Measurements from ENCODE around the gene THOC1.

THOC1 gene

DNA sequence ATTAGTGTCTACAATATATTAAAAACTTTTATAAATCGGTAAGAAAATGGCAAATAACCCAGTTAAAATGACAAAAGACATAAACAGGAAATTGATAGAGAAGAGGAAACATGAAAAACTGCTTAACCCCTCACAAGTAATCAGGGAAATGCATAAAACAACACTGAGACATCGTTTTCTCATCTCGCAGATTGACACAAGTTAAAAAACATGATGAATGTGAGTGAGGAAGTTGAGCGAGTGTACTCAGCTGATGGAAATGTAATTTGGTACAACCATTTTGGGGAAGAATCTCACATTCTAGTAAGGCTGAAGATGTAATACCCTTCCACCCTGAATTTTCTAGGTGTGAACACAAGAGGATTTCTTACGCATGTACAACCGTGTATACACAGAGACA, 18.0 kb upstream of the THOC1 start:
- Histone ChIP-seq H3K14ac (ENCODE audit: low read length) (no peak overlapping the region), H3K4ac (ENCODE audit: low read depth, low read length) (no peak overlapping the region), H3K36me3 (ENCODE audit: control insufficient read depth in 1 of 2, insufficient read depth in 2 of 2, low read length in 2 of 2) (no peaks in the 10 kb centered on the region), H3K27me3 (ENCODE audit: insufficient read depth, low read length) (no peaks in the 10 kb centered on the region), H4K91ac (ENCODE audit: low read depth, low read length) (no peak overlapping the region), H2AK5ac (ENCODE audit: low read length) (no peak overlapping the region), H2BK5ac (ENCODE audit: low read depth, low read length, poor library complexity) (no peak overlapping the region), H3K18ac (ENCODE audit: low read length) (no peak overlapping the region), H3K4me3 (ENCODE audit: low read depth, low read length) (no peak overlapping the region), H3K79me2 (ENCODE audit: control insufficient read depth, insufficient read depth, low read length, poor library complexity) (no peaks in the 10 kb centered on the region), H3K27ac (ENCODE audit: low read depth, low read length) (no peak overlapping the region), H2AFZ (ENCODE audit: insufficient read depth, low read length, poor library complexity) (no peak overlapping the region), H3K79me1 (ENCODE audit: low read length) (no peaks in the 10 kb centered on the region), H3K9ac (ENCODE audit: low read length) (no peak overlapping the region), H4K8ac (ENCODE audit: low read depth, low read length) (no peak overlapping the region), H2BK120ac (ENCODE audit: insufficient read depth, low read length, poor library complexity) (no peak overlapping the region), H3K4me2 (ENCODE audit: low read length) (no peak overlapping the region), H3K23ac (ENCODE audit: low read length) (no peak overlapping the region), H3K4me1 (ENCODE audit: control insufficient read depth in 1 of 2, insufficient read depth in 2 of 2, low read length in 2 of 2) (no peaks in the 10 kb centered on the region), H4K12ac (ENCODE audit: low read depth, low read length) (no peak overlapping the region), H2BK12ac (ENCODE audit: low read length) (no peak overlapping the region), H3K9me3 (ENCODE audit: insufficient read depth, low read depth, low read length) (no peaks in the 10 kb centered on the region)
- DNase-seq: no peak
- no CpG with 5 or more reads among the region's 6 CpGs for WGBS (ENCODE audit: extremely low coverage, insufficient coverage, insufficient read length)

GRCh38 chr18:275486-275885, 7.6 kb upstream of the THOC1 start:
- no peak overlapping the region for H4K8ac ChIP-seq (ENCODE audit: low read depth, low read length)
- no peaks in the 10 kb centered on the region for H3K79me1 ChIP-seq (ENCODE audit: low read length)
- no peaks in the 10 kb centered on the region for H3K4me1 ChIP-seq (ENCODE audit: control insufficient read depth in 1 of 2, insufficient read depth in 2 of 2, low read length in 2 of 2)
- H2BK120ac ChIP-seq (ENCODE audit: insufficient read depth, low read length, poor library complexity): no peak overlapping the region
- H3K9ac ChIP-seq (ENCODE audit: low read length): no peak overlapping the region
- H3K4ac ChIP-seq (ENCODE audit: low read depth, low read length): no peak overlapping the region
- H3K18ac ChIP-seq (ENCODE audit: low read length): no peak overlapping the region
- no peak overlapping the region for H2BK5ac ChIP-seq (ENCODE audit: low read depth, low read length, poor library complexity)
- no peak overlapping the region for H3K4me2 ChIP-seq (ENCODE audit: low read length)
- H3K9me3 ChIP-seq (ENCODE audit: insufficient read depth, low read depth, low read length): no peaks in the 10 kb centered on the region
- no peaks in the 10 kb centered on the region for H3K36me3 ChIP-seq (ENCODE audit: control insufficient read depth in 1 of 2, insufficient read depth in 2 of 2, low read length in 2 of 2)
- DNase-seq: peak in 1 of 2 donors; percentile 5
- no peak overlapping the region for H2AFZ ChIP-seq (ENCODE audit: insufficient read depth, low read length, poor library complexity)
- H2BK12ac ChIP-seq (ENCODE audit: low read length): no peak overlapping the region
- no peak overlapping the region for H4K12ac ChIP-seq (ENCODE audit: low read depth, low read length)
- no peak overlapping the region for H4K91ac ChIP-seq (ENCODE audit: low read depth, low read length)
- H3K79me2 ChIP-seq (ENCODE audit: control insufficient read depth, insufficient read depth, low read length, poor library complexity): no peaks in the 10 kb centered on the region
- no peak overlapping the region for H3K14ac ChIP-seq (ENCODE audit: low read length)
- no peaks in the 10 kb centered on the region for H3K27me3 ChIP-seq (ENCODE audit: insufficient read depth, low read length)
- no peak overlapping the region for H2AK5ac ChIP-seq (ENCODE audit: low read length)
- no CpG with 5 or more reads among the region's 2 CpGs for WGBS (ENCODE audit: extremely low coverage, insufficient coverage, insufficient read length)
- H3K27ac ChIP-seq (ENCODE audit: low read depth, low read length): no peak overlapping the region
- H3K23ac ChIP-seq (ENCODE audit: low read length): no peak overlapping the region
- no peak overlapping the region for H3K4me3 ChIP-seq (ENCODE audit: low read depth, low read length)

DNA sequence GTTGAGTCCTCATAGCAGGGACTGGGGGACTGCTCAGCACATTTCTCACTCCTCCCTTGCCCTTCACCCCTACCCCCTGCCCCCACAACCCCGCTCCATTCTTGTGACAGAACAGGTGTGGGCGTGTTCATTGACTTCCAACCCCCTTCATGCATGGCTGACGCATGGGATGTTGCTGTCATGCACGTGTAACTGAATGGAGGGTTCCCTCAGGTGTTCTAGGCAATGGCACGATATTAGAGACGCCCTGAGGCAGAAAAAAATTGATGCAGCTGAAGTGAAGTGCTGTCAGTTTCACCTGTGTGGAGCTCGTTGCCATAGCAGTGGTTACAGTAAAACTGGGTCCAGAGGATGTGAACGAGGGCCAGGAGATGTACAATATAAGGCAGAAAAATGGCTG, 6.5 kb upstream of the THOC1 start:
- H3K27me3 ChIP-seq (ENCODE audit: insufficient read depth, low read length): no peaks in the 10 kb centered on the region
- no peak overlapping the region for H3K4ac ChIP-seq (ENCODE audit: low read depth, low read length)
- H3K14ac ChIP-seq (ENCODE audit: low read length): no peak overlapping the region

GRCh38 chr18:273525-273924, 5.7 kb upstream of the THOC1 start:
- H2BK5ac ChIP-seq (ENCODE audit: low read depth, low read length, poor library complexity): no peak overlapping the region
- no peak overlapping the region for H3K9ac ChIP-seq (ENCODE audit: low read length)
- no peak for DNase-seq
- H2BK12ac ChIP-seq (ENCODE audit: low read length): no peak overlapping the region
- H3K27ac ChIP-seq (ENCODE audit: low read depth, low read length): no peak overlapping the region
- H4K12ac ChIP-seq (ENCODE audit: low read depth, low read length): no peak overlapping the region
- WGBS (ENCODE audit: extremely low coverage, insufficient coverage, insufficient read length): no CpG with 5 or more reads among the region's 3 CpGs
- H3K79me2 ChIP-seq (ENCODE audit: control insufficient read depth, insufficient read depth, low read length, poor library complexity): peaks cover 2% of the 10 kb centered on the region
- no peak overlapping the region for H3K4me2 ChIP-seq (ENCODE audit: low read length)
- H3K23ac ChIP-seq (ENCODE audit: low read length): no peak overlapping the region
- H2AFZ ChIP-seq (ENCODE audit: insufficient read depth, low read length, poor library complexity): no peak overlapping the region
- H3K18ac ChIP-seq (ENCODE audit: low read length): no peak overlapping the region
- no peak overlapping the region for H4K91ac ChIP-seq (ENCODE audit: low read depth, low read length)
- H2AK5ac ChIP-seq (ENCODE audit: low read length): no peak overlapping the region
- H3K14ac ChIP-seq (ENCODE audit: low read length): no peak overlapping the region
- H3K9me3 ChIP-seq (ENCODE audit: insufficient read depth, low read depth, low read length): no peaks in the 10 kb centered on the region
- H3K36me3 ChIP-seq (ENCODE audit: control insufficient read depth in 1 of 2, insufficient read depth in 2 of 2, low read length in 2 of 2): no peaks in the 10 kb centered on the region
- H4K8ac ChIP-seq (ENCODE audit: low read depth, low read length): no peak overlapping the region
- no peaks in the 10 kb centered on the region for H3K79me1 ChIP-seq (ENCODE audit: low read length)
- H3K4me3 ChIP-seq (ENCODE audit: low read depth, low read length): no peak overlapping the region
- no peak overlapping the region for H3K4ac ChIP-seq (ENCODE audit: low read depth, low read length)
- no peaks in the 10 kb centered on the region for H3K27me3 ChIP-seq (ENCODE audit: insufficient read depth, low read length)
- no peak overlapping the region for H2BK120ac ChIP-seq (ENCODE audit: insufficient read depth, low read length, poor library complexity)
- H3K4me1 ChIP-seq (ENCODE audit: control insufficient read depth in 1 of 2, insufficient read depth in 2 of 2, low read length in 2 of 2): peaks cover 3% of the 10 kb centered on the region in 2 experiments

More for the DNA sequence above, 6.5 kb upstream of the THOC1 start:
- no peak overlapping the region for H2BK5ac ChIP-seq (ENCODE audit: low read depth, low read length, poor library complexity)
- no peak overlapping the region for H4K12ac ChIP-seq (ENCODE audit: low read depth, low read length)
- H3K27ac ChIP-seq (ENCODE audit: low read depth, low read length): no peak overlapping the region
- H2BK120ac ChIP-seq (ENCODE audit: insufficient read depth, low read length, poor library complexity): no peak overlapping the region
- DNase-seq: no peak
- no peak overlapping the region for H3K4me2 ChIP-seq (ENCODE audit: low read length)
- H3K18ac ChIP-seq (ENCODE audit: low read length): no peak overlapping the region
- H3K36me3 ChIP-seq (ENCODE audit: control insufficient read depth in 1 of 2, insufficient read depth in 2 of 2, low read length in 2 of 2): no peaks in the 10 kb centered on the region
- no peak overlapping the region for H3K9ac ChIP-seq (ENCODE audit: low read length)
- H3K79me2 ChIP-seq (ENCODE audit: control insufficient read depth, insufficient read depth, low read length, poor library complexity): no peaks in the 10 kb centered on the region
- no peaks in the 10 kb centered on the region for H3K9me3 ChIP-seq (ENCODE audit: insufficient read depth, low read depth, low read length)
- no peak overlapping the region for H3K23ac ChIP-seq (ENCODE audit: low read length)
- no peak overlapping the region for H4K91ac ChIP-seq (ENCODE audit: low read depth, low read length)
- no peaks in the 10 kb centered on the region for H3K4me1 ChIP-seq (ENCODE audit: control insufficient read depth in 1 of 2, insufficient read depth in 2 of 2, low read length in 2 of 2)
- H4K8ac ChIP-seq (ENCODE audit: low read depth, low read length): no peak overlapping the region
- H3K4me3 ChIP-seq (ENCODE audit: low read depth, low read length): no peak overlapping the region
- no peak overlapping the region for H2BK12ac ChIP-seq (ENCODE audit: low read length)
- WGBS (ENCODE audit: extremely low coverage, insufficient coverage, insufficient read length): no CpG with 5 or more reads among the region's 8 CpGs
- no peak overlapping the region for H2AFZ ChIP-seq (ENCODE audit: insufficient read depth, low read length, poor library complexity)
- no peaks in the 10 kb centered on the region for H3K79me1 ChIP-seq (ENCODE audit: low read length)
- H2AK5ac ChIP-seq (ENCODE audit: low read length): no peak overlapping the region
